Stimulated activated CD8-positive, alpha-beta memory T cell treated with anti-CD3 and anti-CD28 coated beads, Interleukin-7, amount 100 ng/mL, for 4 hours (primary cell): ENCODE data around the gene CP.
"Not testable (repeated sequence)": the region's sequence is repeated elsewhere in the genome, so short reads cannot be mapped to it uniquely, and the experiment has no call there.

Source experiments
- DNase-seq, 2 donors: peaks; one replicate each; pipeline ENCODE4 v3.0.0-alpha.2; 2020; ENCODE audit warnings: low read depth in 2 of 2

CP gene

GRCh38 chr3:149227591-149228268 is 6.1 kb upstream of the CP start:
- no peak for DNase-seq

GRCh38 chr3:149226776-149227175 is 5.1 kb upstream of the CP start:
- no peak for DNase-seq

- DNase-seq, result peak in 1 of 2 donors; percentile 5
Observed at GRCh38 chr3:149224736-149225594, 3.3 kb upstream of the CP start.

- DNase-seq, result no peak
Observed at GRCh38 chr3:149223461-149223820, 1.8 kb upstream of the CP start.

GRCh38 chr3:149219380-149220121 is 2.1 kb downstream of the CP start:
- DNase-seq, result not testable (repeated sequence)

- DNase-seq, result no peak
Observed at GRCh38 chr3:149217347-149217746, 4.3 kb downstream of the CP start.

- DNase-seq, result no peak
Observed at GRCh38 chr3:149216193-149216869, 5.3 kb downstream of the CP start.

GRCh38 chr3:149215515-149215914 is 6.1 kb downstream of the CP start:
- no peak for DNase-seq

- no peak for DNase-seq
Observed at GRCh38 chr3:149214702-149215101, 6.9 kb downstream of the CP start.

- no peak for DNase-seq
Observed at GRCh38 chr3:149212386-149212785, 9.2 kb downstream of the CP start.

GRCh38 chr3:149209431-149209830 is 12.2 kb downstream of the CP start:
- no peak for DNase-seq

GRCh38 chr3:149207475-149207874 is 14.2 kb downstream of the CP start:
- DNase-seq, result no peak

- no peak for DNase-seq
Observed at GRCh38 chr3:149204390-149204991, 17.1 kb downstream of the CP start.

- DNase-seq, result no peak
Observed at GRCh38 chr3:149203758-149204157, 17.9 kb downstream of the CP start.

GRCh38 chr3:149199474-149199873 is 22.2 kb downstream of the CP start:
- no peak for DNase-seq

GRCh38 chr3:149198611-149199010 is 23.0 kb downstream of the CP start:
- DNase-seq, result no peak

- no peak for DNase-seq
Observed at GRCh38 chr3:149197669-149198068, 24.0 kb downstream of the CP start.

- not testable (repeated sequence) for DNase-seq
Observed at GRCh38 chr3:149196805-149197592, 24.6 kb downstream of the CP start.

- DNase-seq, result no peak
Observed at GRCh38 chr3:149195221-149195620, 26.4 kb downstream of the CP start.

GRCh38 chr3:149188494-149188893 is 33.1 kb downstream of the CP start:
- DNase-seq, result no peak

- DNase-seq, result no peak
Observed at GRCh38 chr3:149186721-149187120, 34.9 kb downstream of the CP start.
